ENCODE data around the gene HEATR5B. TPM values are rescaled to one million over a fixed set of nuclear protein-coding genes. Genes with fewer than 3 reads are reported as not detected.
"Not testable (repeated sequence)": the region's sequence is repeated elsewhere in the genome, so short reads cannot be mapped to it uniquely, and the experiment has no call there.

Gene HEATR5B
- total RNA-seq, 1 experiment from 2014 or later = 13.6 TPM

GRCh38 chr2:36945240-36945639, 138.9 kb downstream of the HEATR5B start:
- not testable (repeated sequence) for DNase-seq (ENCODE audit: low read depth)

GRCh38 chr2:36941867-36942266, 142.3 kb downstream of the HEATR5B start:
- DNase-seq (ENCODE audit: low read depth) = no peak

- not testable (repeated sequence) for DNase-seq (ENCODE audit: low read depth)
Observed at GRCh38 chr2:36936526-36936925, 147.6 kb downstream of the HEATR5B start.

- DNase-seq (ENCODE audit: low read depth) = not testable (repeated sequence)
Observed at GRCh38 chr2:36931688-36932087, 152.5 kb downstream of the HEATR5B start.

Other genes with a start within 250 kb of the HEATR5B start
- gene STRN, start 117.8 kb downstream of the HEATR5B start, total RNA-seq (2014; rRNA removed; shearing (Covaris generic)) = 15.4 and 18.7 TPM in 2 replicates
- gene GPATCH11, start 146 bp upstream of the HEATR5B start, total RNA-seq (2014; rRNA removed; shearing (Covaris generic)) = 14.1 and 16.5 TPM in 2 replicates
- 26.3 and 30.9 TPM in 2 replicates for gene EIF2AK2, start 72.6 kb upstream of the HEATR5B start, total RNA-seq (2014; rRNA removed; shearing (Covaris generic))
- gene SULT6B1, start 104.3 kb upstream of the HEATR5B start, total RNA-seq (2014; rRNA removed; shearing (Covaris generic)) = not detected in 2 replicates
- 33.3 and 34.9 TPM in 2 replicates for gene CEBPZOS, start 112.1 kb upstream of the HEATR5B start, total RNA-seq (2014; rRNA removed; shearing (Covaris generic))
- gene CEBPZ, start 147.2 kb upstream of the HEATR5B start, total RNA-seq (2014; rRNA removed; shearing (Covaris generic)) = 57.1 and 67.9 TPM in 2 replicates
- 21.4 and 23.9 TPM in 2 replicates for gene NDUFAF7, start 147.3 kb upstream of the HEATR5B start, total RNA-seq (2014; rRNA removed; shearing (Covaris generic))
- gene PRKD3, start 240.5 kb upstream of the HEATR5B start, total RNA-seq (2014; rRNA removed; shearing (Covaris generic)) = 94.0 and 96.4 TPM in 2 replicates